MG63 (cell line): Measurements from ENCODE around the gene ZNF22. TPM values are rescaled to one million over a fixed set of nuclear protein-coding genes. Genes with fewer than 3 reads are reported as not detected.

Experiments
- DNase-seq: peaks from one replicate; pipeline ENCODE4 v3.0.0-alpha.2; 2020
- H3K27me3 ChIP-seq: fragments of 250-450 bp; sonication (Bioruptor Pico); 2 replicates; pipeline ENCODE4 v1.5.1; 2020; ENCODE audit warnings: mild to moderate bottlenecking, moderate library complexity
- H3K36me3 ChIP-seq: fragments of 250-450 bp; sonication (Bioruptor Pico); 2 replicates; pipeline ENCODE4 v1.5.1; 2020; ENCODE audit warnings: mild to moderate bottlenecking, moderate library complexity
- H3K4me3 ChIP-seq: fragments of 250-450 bp; sonication (Bioruptor Pico); 2 replicates; pipeline ENCODE4 v1.5.1; 2020; ENCODE audit warnings: mild to moderate bottlenecking, moderate library complexity
- H3K9me3 ChIP-seq: fragments of 250-450 bp; sonication (Bioruptor Pico); 2 replicates; pipeline ENCODE4 v1.5.1; 2020; ENCODE audit warnings: mild to moderate bottlenecking, moderate library complexity
- total RNA-seq: library from RNA; depleted of rRNA; stranded (reverse); fragments of >200 nt; shearing (Covaris generic); gene quantifications from 2 replicates; pipeline ENCODE4 v1.2.3, GENCODE V29; 2014; ENCODE audit warnings: low replicate concordance

ZNF22 gene
- total RNA-seq, 1 experiment from 2014 or later: 15.5 TPM

DNA sequence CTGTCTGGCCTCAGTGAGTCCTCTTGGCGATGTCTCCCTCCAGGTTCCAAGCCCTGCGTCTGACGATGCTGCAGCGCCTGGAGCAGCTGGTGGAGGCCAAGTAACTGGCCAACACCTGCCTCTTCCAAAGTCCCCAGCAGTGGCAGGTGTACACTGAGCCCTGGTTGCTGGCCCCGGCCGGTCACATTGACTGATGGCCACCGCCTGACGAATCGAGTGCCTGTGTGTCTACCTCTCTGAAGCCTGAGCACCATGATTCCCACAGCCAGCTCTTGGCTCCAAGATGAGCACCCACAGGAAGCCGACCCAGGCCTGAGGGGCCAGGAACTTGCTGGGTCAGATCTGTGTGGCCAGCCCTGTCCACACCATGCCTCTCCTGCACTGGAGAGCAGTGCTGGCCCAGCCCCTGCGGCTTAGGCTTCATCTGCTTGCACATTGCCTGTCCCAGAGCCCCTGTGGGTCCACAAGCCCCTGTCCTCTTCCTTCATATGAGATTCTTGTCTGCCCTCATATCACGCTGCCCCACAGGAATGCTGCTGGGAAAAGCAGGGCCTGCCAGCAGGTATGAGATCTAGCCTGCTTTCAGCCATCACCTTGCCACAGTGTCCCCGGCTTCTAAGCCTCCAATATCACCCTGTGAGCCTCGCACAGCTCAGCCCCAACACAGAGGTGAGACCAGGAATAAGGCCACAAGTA, 7.3 kb upstream of the ZNF22 start:
- Histone ChIP-seq H3K4me3 (no peak overlapping the region), H3K27me3 (no peaks in the 10 kb centered on the region), H3K36me3 (no peaks in the 10 kb centered on the region), H3K9me3 (no peaks in the 10 kb centered on the region)
- no peak for DNase-seq

DNA sequence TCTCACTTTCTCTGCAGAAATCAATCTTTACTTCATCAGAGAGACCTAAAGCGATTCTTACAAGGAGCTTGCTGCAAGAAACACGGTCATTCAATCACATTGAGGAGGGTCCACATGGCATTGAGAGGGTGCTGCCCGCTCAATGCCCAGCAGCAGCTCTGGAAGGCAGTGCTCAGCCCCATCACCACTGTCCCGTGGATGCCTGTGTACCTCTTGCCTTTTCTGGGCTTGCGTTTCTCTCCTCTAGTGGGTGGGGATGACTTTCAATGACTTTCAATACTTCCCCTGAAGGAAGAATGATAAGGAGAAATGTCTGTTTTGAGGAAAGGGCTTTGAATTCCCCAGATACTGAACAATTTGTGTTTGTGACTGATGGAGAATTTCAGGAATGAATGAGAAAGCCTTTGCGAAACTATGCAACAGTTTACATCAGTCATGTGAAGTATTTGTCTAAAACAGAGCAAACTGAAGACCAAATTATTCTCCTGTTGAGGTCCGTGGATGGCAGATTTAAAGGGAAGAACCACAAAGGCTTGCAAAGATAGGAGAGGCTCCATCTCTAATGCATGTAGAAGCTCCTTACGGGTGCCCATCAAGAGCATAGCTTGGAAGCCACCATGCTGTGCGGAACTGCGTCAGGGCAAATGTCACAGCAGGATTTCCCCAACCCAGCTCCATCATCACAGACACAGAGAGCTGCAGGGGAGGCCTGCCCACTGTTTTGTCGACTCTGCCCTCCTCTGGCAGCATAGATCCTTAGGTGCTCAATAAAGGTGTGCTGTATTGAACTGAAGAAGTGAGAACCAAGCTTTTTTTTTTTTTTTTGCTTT, 6.6 kb upstream of the ZNF22 start:
- no peak for DNase-seq
- Histone ChIP-seq H3K27me3 (no peaks in the 10 kb centered on the region), H3K9me3 (no peaks in the 10 kb centered on the region), H3K36me3 (no peaks in the 10 kb centered on the region), H3K4me3 (no peak overlapping the region)

DNA sequence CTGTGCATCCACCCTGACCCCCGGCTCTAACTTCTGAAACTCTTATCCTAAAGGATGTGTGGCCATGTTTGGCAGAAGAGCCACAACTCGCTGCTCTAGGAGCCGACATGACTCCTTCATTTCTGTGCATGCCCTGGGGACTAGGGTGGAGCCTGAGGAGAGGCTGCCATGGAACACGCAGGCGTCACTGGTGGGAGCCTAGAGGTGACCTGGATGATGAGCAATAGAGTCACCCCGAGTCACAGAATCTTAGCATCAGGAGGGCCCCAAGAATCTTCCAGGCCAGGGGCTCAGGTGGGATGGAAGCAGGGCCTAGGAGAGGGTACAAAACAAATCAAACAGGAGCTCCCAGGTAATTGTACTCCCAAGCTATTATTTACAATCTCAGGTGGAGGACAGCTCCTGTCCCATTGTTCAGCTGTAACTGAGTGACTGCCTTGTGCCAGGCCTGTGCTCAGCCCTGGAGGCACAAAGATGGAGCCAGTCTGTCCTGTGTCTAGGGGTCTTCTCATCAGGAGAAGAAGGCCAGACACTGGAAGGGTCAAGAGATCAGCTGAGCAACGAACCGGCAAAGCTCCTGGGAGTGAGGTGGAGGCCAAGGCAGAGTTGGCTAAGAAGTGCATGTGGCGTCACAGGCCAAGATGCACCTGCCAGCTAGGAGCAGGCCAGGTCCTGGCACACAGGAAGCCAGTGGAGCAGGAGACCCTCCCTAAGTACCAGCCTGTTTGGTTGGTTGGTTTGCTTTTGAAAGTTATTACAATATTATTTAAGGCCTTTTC, 5.8 kb upstream of the ZNF22 start:
- no peaks in the 10 kb centered on the region for H3K27me3 ChIP-seq
- no peak overlapping the region for H3K4me3 ChIP-seq
- no peaks in the 10 kb centered on the region for H3K36me3 ChIP-seq
- H3K9me3 ChIP-seq: no peaks in the 10 kb centered on the region
- DNase-seq: no peak

DNA sequence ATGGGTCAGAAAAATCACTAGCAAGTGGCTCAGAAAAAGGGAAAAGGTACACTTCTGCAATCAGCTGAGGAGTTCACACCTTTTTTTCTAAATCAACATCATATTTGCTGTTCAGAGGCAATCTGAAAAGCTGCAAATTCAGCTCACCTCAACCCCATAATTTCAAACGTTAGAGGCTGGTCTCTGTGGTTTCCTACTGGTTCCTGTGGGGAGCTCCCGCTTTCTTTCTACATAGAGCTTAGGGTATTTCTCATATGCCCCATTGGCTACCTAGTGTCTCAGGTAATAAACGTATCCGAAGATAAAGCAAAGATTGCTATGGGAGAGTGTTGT, 5.2 kb upstream of the ZNF22 start:
- no peak for DNase-seq
- H3K4me3 ChIP-seq: no peak overlapping the region
- no peaks in the 10 kb centered on the region for H3K27me3 ChIP-seq
- no peaks in the 10 kb centered on the region for H3K36me3 ChIP-seq
- H3K9me3 ChIP-seq: no peaks in the 10 kb centered on the region

DNA sequence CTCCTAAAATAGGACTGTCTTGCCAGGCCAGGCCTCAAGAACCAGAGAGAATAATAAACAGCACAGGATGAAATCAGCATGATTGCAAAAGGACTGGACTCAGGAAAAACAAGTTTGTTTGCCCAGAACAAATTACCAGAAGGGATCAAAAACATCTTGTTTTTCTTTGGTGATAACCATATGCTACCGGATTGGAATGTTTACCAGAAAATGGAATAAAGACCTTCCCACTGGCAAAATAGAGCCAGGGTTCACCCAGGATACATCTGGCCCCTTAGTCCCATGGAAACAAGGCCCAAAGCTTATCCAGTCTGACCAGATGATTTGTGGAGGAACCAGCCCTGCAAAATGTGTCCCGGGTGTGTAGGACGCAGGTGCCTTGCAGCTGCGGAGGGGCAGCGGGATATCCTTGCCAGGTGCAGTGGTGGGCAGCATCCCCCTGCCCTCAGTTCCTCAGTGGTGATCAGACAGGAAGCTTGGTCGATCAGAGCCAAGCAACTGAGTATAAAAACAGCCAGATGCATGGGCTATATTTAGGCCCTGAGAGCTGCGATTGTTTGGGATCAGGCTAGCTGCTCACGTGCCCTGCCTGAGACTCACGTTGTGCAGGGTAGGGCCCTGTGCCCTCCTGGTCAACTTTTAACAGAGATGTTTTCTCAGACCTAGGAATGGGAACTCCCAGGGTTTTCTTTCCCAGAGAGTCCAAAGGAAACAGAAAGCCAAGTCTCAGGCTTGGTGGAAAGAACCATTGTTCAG, 4.6 kb upstream of the ZNF22 start:
- Histone ChIP-seq H3K9me3 (no peaks in the 10 kb centered on the region), H3K4me3 (no peak overlapping the region), H3K27me3 (no peaks in the 10 kb centered on the region), H3K36me3 (no peaks in the 10 kb centered on the region)
- no peak for DNase-seq

DNA sequence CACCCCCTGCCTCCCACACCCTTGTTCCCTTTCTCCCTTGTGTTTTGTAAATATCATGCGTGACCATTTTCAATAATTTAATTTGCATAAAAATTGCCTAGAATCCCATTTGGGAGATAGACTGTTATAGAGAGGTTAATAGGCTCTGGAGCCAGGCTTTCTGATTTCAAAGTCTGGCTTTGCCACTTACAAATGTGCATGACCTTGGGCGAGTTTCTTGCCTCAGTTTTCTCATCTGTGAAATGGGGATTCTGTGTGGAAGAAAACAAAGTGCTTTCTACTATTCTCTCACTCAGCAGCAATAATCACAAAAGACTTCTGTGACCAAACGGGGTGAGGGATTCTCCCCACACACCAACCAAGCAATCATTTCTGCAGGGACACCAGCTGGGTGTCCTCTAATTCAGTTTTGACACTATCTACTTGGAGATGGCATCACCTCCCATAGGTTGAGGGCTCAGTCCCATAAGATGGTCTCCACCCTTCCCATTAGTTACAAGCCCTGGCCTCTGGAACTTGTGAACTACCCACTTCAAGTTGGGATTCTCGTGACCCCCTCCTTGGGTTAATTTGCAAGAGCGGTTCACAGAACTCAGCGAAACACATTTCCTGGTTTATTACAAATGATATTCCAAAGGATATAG, 3.5 kb upstream of the ZNF22 start:
- Histone ChIP-seq H3K9me3 (no peaks in the 10 kb centered on the region), H3K4me3 (no peak overlapping the region), H3K36me3 (no peaks in the 10 kb centered on the region), H3K27me3 (no peaks in the 10 kb centered on the region)
- DNase-seq: no peak

DNA sequence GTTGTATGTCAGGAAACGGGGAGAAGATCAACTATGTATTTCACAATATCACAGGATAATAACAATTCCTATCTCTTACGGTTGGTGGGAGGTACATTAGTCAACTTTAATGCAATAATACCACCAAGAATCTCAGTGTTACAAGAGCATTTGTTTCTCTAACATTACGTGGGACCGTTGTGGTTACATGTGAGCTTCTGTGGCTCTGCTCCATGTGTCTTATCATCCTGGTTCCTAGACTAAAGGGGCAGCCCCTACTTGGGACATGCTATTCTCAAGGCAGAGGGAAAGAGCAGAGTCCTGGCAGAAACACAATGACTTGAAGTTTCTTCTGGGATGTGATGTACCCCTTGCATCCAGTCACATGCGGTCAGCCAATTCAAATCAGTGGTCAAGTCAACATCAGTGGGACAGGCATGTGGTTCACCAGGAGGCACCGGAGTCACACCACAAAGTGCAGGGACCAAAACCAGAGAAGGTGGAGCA, 2.5 kb upstream of the ZNF22 start:
- Histone ChIP-seq H3K9me3 (no peaks in the 10 kb centered on the region), H3K27me3 (no peaks in the 10 kb centered on the region), H3K36me3 (peaks cover 8% of the 10 kb centered on the region), H3K4me3 (no peak overlapping the region)
- DNase-seq: no peak

DNA sequence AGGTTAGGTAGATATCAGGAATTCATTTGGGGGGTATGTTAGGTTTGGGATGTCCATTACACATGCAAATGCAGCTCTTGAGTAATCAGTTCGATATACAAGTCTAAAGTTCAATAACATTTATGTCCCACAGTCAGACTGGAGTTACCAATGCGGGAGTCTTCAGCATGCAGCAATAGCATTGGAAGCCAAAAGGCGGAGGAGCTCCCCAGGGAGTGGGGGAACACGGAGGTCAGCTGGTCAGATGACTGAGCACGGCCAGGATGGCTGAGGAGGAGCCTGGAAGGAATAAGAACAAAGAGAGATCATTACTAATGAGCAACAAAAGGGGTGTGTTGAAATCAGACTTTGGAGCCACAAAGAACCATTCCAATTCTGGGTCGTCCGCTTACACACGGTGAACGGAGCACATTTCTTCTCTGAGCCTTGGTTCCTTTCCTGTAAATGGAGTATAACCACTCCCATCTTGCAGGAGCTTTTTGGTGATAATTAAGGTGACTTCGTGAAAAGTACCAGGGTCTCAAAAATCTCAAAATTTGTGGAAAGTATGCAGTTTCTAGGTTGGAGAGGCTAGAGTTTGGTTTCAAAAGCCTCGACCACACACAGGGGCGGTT, 478 bp upstream of the ZNF22 start:
- Histone ChIP-seq H3K4me3 (peak overlapping the region; percentile 66), H3K36me3 (peaks cover 24% of the 10 kb centered on the region), H3K9me3 (no peaks in the 10 kb centered on the region), H3K27me3 (no peaks in the 10 kb centered on the region)
- no peak for DNase-seq

DNA sequence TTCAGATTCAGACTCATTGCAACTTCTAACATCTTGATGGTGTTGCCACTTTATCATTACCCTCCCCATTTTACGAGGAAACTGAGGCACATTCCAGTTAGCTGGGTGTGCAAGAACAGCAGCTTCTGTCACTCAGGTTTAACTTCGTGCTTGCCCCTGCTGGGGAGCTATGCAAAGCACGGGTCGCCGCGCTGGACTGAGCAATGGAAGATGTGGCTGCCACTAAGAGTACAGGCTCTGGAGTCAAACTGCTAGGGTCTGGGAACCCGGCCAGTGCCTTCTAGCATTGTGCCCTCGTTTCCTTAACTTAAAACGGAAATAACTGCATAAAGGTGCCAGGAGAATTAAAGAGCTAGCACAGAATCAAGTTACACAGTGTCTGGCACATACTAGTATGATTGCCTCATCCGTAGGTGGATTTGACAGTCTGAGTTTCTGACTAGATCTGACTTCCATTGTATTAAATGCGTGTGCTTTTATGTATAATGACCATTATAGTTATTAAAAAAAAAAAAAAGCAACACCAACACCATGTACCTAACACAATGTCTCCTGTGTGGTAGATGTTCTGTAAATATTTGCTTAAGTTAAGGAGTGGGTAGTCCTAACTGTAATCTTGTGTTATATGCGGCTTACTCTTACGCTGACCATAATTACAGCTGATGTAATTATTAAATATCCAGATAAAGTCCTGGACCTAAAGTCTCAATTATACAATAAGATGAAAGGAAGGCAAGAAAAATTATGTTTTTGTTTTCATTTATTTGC, 842 bp downstream of the ZNF22 start:
- Histone ChIP-seq H3K9me3 (no peaks in the 10 kb centered on the region), H3K36me3 (peaks cover 24% of the 10 kb centered on the region), H3K27me3 (no peaks in the 10 kb centered on the region), H3K4me3 (peak overlapping the region; percentile 66)
- DNase-seq: peak; percentile 91

DNA sequence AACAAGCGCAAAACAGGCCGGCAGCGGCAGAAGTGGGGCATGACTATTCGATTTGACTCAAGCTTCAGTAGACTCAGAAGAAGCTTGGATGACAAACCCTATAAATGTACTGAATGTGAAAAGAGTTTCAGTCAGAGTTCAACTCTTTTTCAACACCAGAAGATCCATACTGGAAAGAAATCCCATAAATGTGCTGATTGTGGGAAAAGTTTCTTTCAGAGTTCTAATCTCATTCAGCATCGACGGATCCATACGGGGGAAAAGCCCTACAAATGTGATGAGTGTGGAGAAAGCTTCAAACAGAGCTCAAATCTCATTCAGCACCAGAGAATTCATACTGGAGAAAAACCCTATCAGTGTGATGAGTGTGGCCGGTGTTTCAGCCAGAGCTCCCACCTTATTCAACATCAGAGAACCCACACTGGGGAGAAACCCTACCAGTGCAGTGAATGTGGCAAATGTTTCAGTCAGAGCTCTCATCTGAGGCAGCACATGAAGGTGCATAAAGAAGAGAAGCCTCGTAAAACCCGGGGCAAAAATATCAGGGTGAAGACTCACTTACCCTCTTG, 2.8 kb downstream of the ZNF22 start:
- no peak for DNase-seq
- H3K27me3 ChIP-seq: no peaks in the 10 kb centered on the region
- H3K36me3 ChIP-seq: peaks cover 24% of the 10 kb centered on the region
- H3K9me3 ChIP-seq: no peaks in the 10 kb centered on the region
- H3K4me3 ChIP-seq: no peak overlapping the region

DNA sequence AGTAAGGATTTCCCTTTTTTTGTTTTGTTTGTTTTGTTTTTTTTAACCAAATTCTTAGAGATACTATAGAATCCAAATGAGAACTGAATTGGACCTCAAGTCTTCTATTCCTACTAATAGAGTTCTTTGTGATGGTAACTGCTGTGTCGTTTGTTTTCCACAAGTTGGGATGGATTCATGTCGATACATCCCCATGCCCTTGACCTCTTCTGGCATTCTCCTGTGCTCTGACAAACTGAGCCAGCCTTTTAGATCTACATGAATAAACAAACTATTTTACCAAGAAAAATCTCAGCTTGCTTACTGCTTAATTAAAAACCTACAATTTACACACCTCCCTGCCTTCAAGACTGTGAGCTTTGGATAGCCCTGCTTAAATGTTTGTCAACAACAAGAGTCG, 3.9 kb downstream of the ZNF22 start:
- Histone ChIP-seq H3K36me3 (peaks cover 24% of the 10 kb centered on the region), H3K4me3 (no peak overlapping the region), H3K27me3 (no peaks in the 10 kb centered on the region), H3K9me3 (no peaks in the 10 kb centered on the region)
- no peak for DNase-seq

DNA sequence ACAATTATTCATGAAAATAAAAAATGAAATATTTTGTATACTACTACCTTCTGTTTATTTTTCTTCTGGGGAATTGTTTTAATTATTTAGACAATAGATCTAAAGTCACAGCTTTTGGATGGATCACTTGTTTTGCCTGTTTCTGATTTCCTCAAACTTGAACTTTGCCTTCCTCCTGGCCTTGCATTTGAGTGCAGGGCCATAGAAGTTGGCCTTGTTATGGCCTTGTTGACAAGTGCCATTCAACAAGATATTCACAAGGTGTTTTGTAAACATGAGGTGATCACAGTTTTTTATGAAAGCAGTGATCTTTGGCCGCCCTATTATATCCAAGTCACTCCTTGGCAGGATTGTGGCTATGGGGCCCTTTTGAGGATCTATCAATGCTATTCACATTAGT, 4.6 kb downstream of the ZNF22 start:
- Histone ChIP-seq H3K27me3 (no peaks in the 10 kb centered on the region), H3K4me3 (no peak overlapping the region), H3K9me3 (no peaks in the 10 kb centered on the region), H3K36me3 (peaks cover 24% of the 10 kb centered on the region)
- no peak for DNase-seq

DNA sequence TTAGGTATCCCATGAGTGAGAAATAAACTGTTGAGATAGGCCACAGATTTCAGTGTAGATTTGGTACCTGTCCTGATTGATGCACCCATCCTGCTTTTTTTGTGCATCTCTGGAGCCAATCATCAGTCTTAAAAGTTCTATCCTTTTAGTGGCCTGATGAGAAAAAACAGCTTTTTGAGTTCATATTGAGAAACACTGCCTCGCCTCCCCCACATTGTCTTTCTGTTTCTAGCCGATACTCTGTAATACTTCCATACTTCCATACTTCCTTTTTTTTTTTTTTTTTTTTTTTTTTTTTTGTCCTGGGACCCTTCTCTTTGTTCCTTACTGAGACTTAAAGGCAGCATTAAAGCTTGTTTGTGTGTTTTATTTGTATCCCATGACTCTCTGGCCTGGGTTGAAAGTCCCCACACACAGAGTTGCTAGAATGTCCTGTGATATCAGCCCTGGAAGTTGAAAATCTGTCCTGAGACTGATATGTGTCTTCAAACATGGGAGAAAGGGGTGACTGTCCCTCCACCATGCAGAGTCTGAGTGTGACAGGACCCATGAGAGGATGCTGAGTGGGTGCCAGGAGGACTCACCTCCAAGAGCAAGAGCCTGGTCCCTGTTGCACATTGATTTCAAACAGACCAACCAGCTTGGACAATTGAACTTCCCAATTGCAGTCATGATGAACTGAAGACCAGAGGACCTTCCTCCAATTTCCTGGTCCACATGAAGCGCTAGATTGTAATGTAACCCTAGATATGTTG, 5.7 kb downstream of the ZNF22 start:
- Histone ChIP-seq H3K9me3 (no peaks in the 10 kb centered on the region), H3K27me3 (no peaks in the 10 kb centered on the region), H3K36me3 (peaks cover 24% of the 10 kb centered on the region), H3K4me3 (no peak overlapping the region)
- no peak for DNase-seq

DNA sequence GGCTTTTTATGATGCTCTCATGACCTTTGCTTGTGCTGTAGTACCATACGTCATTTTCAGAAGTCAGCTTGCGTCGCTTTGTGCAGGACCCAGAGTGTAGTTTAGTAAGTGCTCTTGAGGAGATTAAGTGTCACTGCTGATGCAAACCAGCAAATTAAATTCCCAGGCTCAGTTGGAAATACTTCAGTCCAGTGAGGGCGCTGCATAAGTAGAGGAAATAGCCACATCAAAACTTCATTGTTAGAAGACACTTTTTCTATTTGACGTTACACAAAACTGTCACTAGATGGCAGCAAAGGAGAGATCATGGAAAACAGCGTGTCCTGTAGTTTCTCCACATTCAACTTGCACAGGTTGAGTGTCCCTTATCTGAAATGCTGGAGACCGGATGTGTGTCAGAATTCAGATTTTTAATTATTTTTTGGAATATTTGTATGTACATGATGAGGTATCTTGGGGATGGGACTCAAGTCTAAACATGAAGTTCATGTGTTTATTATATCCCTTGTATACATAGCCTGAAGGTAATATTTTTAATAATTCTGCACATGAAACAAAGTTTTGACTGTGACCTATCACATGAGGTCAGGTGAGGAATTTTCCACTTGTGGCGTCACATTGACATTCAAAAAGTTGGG, 7.9 kb downstream of the ZNF22 start:
- DNase-seq: peak; percentile 36
- Histone ChIP-seq H3K36me3 (peaks cover 12% of the 10 kb centered on the region), H3K27me3 (no peaks in the 10 kb centered on the region), H3K4me3 (no peak overlapping the region), H3K9me3 (no peaks in the 10 kb centered on the region)
